Medulla oblongata (tissue), 1 donor: ENCODE results near the gene CDKAL1.
"Not testable (repeated sequence)": the region's sequence is repeated elsewhere in the genome, so short reads cannot be mapped to it uniquely, and the experiment has no call there.

ENCODE experiments used
- DNase-seq: peaks from one replicate; pipeline ENCODE4 v3.0.0-alpha.2; 2015; ENCODE audit errors: extremely low spot score

CDKAL1 gene

GRCh38 chr6:21022343-21023107 is 488.3 kb downstream of the CDKAL1 start:
- DNase-seq, result no peak

- DNase-seq, result no peak
Measured at GRCh38 chr6:21023210-21023609, 489.0 kb downstream of the CDKAL1 start.

GRCh38 chr6:21024616-21025015 is 490.4 kb downstream of the CDKAL1 start:
- DNase-seq, result no peak

- no peak for DNase-seq
Measured at GRCh38 chr6:21026576-21027273, 492.5 kb downstream of the CDKAL1 start.

GRCh38 chr6:21027507-21027906 is 493.2 kb downstream of the CDKAL1 start:
- DNase-seq, result no peak

GRCh38 chr6:21031182-21031581 is 496.9 kb downstream of the CDKAL1 start:
- no peak for DNase-seq

- no peak for DNase-seq
Measured at GRCh38 chr6:21033084-21033483, 498.8 kb downstream of the CDKAL1 start.

GRCh38 chr6:21033575-21034026 is 499.3 kb downstream of the CDKAL1 start:
- DNase-seq, result no peak

- DNase-seq, result no peak
Measured at GRCh38 chr6:21034345-21034744, 500.1 kb downstream of the CDKAL1 start.

GRCh38 chr6:21037453-21037852 is 503.2 kb downstream of the CDKAL1 start:
- no peak for DNase-seq

GRCh38 chr6:21039926-21040325 is 505.7 kb downstream of the CDKAL1 start:
- no peak for DNase-seq

GRCh38 chr6:21045135-21045700 is 511.0 kb downstream of the CDKAL1 start:
- no peak for DNase-seq

- no peak for DNase-seq
Measured at GRCh38 chr6:21046276-21046675, 512.0 kb downstream of the CDKAL1 start.

GRCh38 chr6:21048047-21048446 is 513.8 kb downstream of the CDKAL1 start:
- DNase-seq, result no peak

GRCh38 chr6:21049148-21049547 is 514.9 kb downstream of the CDKAL1 start:
- DNase-seq, result no peak

GRCh38 chr6:21049572-21049971 is 515.3 kb downstream of the CDKAL1 start:
- no peak for DNase-seq

GRCh38 chr6:21050935-21051334 is 516.7 kb downstream of the CDKAL1 start:
- no peak for DNase-seq

- DNase-seq, result no peak
Measured at GRCh38 chr6:21051777-21052176, 517.5 kb downstream of the CDKAL1 start.

- no peak for DNase-seq
Measured at GRCh38 chr6:21053612-21054011, 519.4 kb downstream of the CDKAL1 start.

- DNase-seq, result not testable (repeated sequence)
Measured at GRCh38 chr6:21055480-21055879, 521.2 kb downstream of the CDKAL1 start.

- no peak for DNase-seq
Measured at GRCh38 chr6:21061892-21062291, 527.6 kb downstream of the CDKAL1 start.

GRCh38 chr6:21064756-21065340 is 530.6 kb downstream of the CDKAL1 start:
- no peak for DNase-seq
